Naive thymus-derived CD4-positive, alpha-beta T cell (primary cell): Measurements from ENCODE around the gene RAD23A. TPM values are rescaled to one million over a fixed set of nuclear protein-coding genes. Genes with fewer than 3 reads are reported as not detected.
"Not testable (repeated sequence)": the region's sequence is repeated elsewhere in the genome, so short reads cannot be mapped to it uniquely, and the experiment has no call there.

Source experiments
- ATAC-seq: fragments of 150-1000 bp; cut with Tn5 transposase; 2 replicates; pipeline ENCODE4 v1.10.0; 2021; ENCODE audit warnings: mild to moderate bottlenecking, moderate library complexity
- CTCF ChIA-PET: fragments of 350-600 bp; sonication (Branson Sonifier 250); formaldehyde crosslinking; loops from one replicate; lab custom pipeline; 2021; ENCODE audit warnings: antibody characterized with exemption; lab: Charles Lee
- POLR2A ChIA-PET: fragments of 350-600 bp; sonication (Branson Sonifier 250); formaldehyde crosslinking; loops from one replicate; lab custom pipeline; 2021; ENCODE audit warnings: antibody characterized with exemption, inconsistent platforms; lab: Charles Lee
- DNase-seq, 9 donors: peaks; one replicate each; pipeline versions ENCODE4 v3.0.0 to v3.0.0-alpha.2; 2020 to 2022; ENCODE audit warnings: mixed read lengths in 1 of 9
- H3K27ac ChIP-seq: one replicate; pipeline ENCODE4 v1.7.0; 2013; ENCODE audit warnings: mild to moderate bottlenecking, low read depth, low read length, moderate library complexity
- H3K27me3 ChIP-seq, 2 donors: one replicate each; pipeline ENCODE4 v1.7.0; 2013; ENCODE audit warnings: low read length in 2 of 2, mild to moderate bottlenecking in 2 of 2, moderate library complexity in 2 of 2; ENCODE audit not compliant: control insufficient read depth in 2 of 2, insufficient read depth in 2 of 2
- H3K36me3 ChIP-seq, 3 experiments: 1 replicate in 2 of 3; 2 replicates in 1 of 3; pipeline ENCODE4 v1.7.0; 2013; ENCODE audit warnings: low read length in 3 of 3, mild to moderate bottlenecking in 3 of 3, moderate library complexity in 1 of 3; ENCODE audit not compliant: insufficient read depth in 3 of 3, control insufficient read depth in 2 of 3
- H3K4me1 ChIP-seq, 2 donors: one replicate each; pipeline ENCODE4 v1.7.0; 2013; ENCODE audit warnings: low read length in 2 of 2, mild to moderate bottlenecking in 2 of 2, moderate library complexity in 1 of 2; ENCODE audit not compliant: control insufficient read depth in 2 of 2, insufficient read depth in 2 of 2
- H3K4me3 ChIP-seq: 2 replicates; pipeline ENCODE4 v1.7.0; 2013; ENCODE audit warnings: mild to moderate bottlenecking, low read length
- H3K9me3 ChIP-seq, 3 experiments: 1 replicate in 2 of 3; 2 replicates in 1 of 3; pipeline ENCODE4 v1.7.0; 2013; ENCODE audit warnings: low read length in 3 of 3; ENCODE audit not compliant: control insufficient read depth in 2 of 3
- H3K27ac Mint-ChIP-seq, 9 donors: one replicate each; pipeline ENCODE4 v1.8.0; 2020 to 2022; ENCODE audit warnings: mixed read lengths in 9 of 9, mild to moderate bottlenecking in 8 of 9, moderate library complexity in 5 of 9, inconsistent platforms in 2 of 9
- H3K27me3 Mint-ChIP-seq, 5 donors: one replicate each; pipeline ENCODE4 v1.8.0; 2021 to 2022; ENCODE audit warnings: mixed read lengths in 5 of 5, mild to moderate bottlenecking in 1 of 5
- H3K36me3 Mint-ChIP-seq, 5 donors: one replicate each; pipeline ENCODE4 v1.8.0; 2020 to 2022; ENCODE audit warnings: mixed read lengths in 5 of 5, mild to moderate bottlenecking in 3 of 5, inconsistent platforms in 1 of 5
- H3K4me1 Mint-ChIP-seq, 7 donors: one replicate each; pipeline ENCODE4 v1.8.0; 2020 to 2022; ENCODE audit warnings: mixed read lengths in 7 of 7, mild to moderate bottlenecking in 3 of 7, inconsistent platforms in 1 of 7
- H3K4me3 Mint-ChIP-seq, 10 donors: one replicate each; pipeline ENCODE4 v1.8.0; 2020 to 2022; ENCODE audit warnings: mild to moderate bottlenecking in 10 of 10, mixed read lengths in 10 of 10, moderate library complexity in 6 of 10, inconsistent platforms in 2 of 10
- H3K9me3 Mint-ChIP-seq, 11 donors: one replicate each; pipeline ENCODE4 v1.8.0; 2020 to 2022; ENCODE audit warnings: mixed read lengths in 11 of 11, mild to moderate bottlenecking in 4 of 11, inconsistent platforms in 1 of 11, moderate library complexity in 1 of 11
- intact Hi-C, 2 donors: fragments of 100-400 bp; cut with micrococcal nuclease; formaldehyde crosslinking; loops; one replicate each; pipeline ENCODE4 v1.15.1; 2023
- polyA plus RNA-seq, 2 donors: library from polyadenylated mRNA; unstranded; fragments of 300-500 nt; fragmentation: Illumina TruSeq; gene quantifications; one replicate each; pipeline ENCODE4 v1.2.3, GENCODE V29; 2021
- total RNA-seq, 6 experiments: library from RNA in 5 of 6; stranded (reverse) in 5 of 6; gene quantifications; 1 replicate in 5 of 6; 2 replicates in 1 of 6; pipeline ENCODE4 v1.2.3 and lab custom pipeline; 2021 to 2026

RAD23A gene
- total and polyA plus RNA-seq, 7 experiments from 2014 or later: 75.0 to 111 (median 90.5) TPM

DNA sequence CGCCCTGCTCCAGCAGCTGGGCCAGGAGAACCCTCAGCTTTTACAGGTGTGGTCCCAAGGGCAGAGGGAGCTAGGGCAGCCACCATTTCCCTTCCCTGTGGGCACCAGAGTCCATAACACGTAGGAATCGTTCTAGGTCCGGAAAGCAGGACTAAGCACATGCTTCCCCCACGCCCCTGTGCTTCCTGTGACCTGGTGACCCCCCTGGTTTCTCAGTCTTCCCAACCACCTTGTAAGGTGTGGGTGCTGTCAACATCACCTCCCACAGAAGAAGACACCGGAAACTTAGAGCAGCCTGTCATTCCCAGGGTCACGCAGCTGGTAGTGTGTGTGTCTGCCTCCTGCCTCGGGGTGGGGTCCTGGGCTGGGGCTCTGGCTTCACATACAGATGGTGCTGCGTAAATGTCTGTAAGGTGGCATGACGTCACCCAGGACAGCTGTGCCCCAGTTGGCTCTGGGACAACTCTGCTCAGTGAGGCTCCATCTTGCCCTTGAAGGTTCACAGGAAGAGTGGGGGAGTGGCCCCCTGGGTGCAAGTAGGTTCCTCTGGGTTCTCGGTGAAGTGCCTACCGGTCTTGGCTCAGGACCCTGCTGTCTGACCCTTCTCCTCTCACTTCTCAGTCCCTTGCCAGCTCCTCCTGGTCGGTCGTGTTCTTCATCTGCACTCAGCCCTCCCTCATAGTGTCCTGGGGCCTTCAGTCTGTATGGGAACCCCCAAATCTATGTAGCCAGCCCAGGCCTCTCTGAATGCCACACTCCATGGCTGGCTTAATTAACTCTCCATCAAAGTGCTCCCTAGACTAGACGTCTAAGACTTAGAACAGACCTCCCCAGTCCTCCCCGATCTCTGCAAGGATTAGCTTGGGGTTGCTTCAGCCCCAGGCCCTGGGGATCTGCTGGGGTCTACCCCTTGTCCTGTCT, 4.0 kb downstream of the RAD23A start:
- H3K27ac Mint-ChIP-seq: peak overlapping the region in 4 of 9 donors; percentile 13 to 51 (median 36)
- DNase-seq: no peak
- Histone ChIP-seq H3K4me3 (no peak overlapping the region), H3K27ac (no peak overlapping the region), H3K36me3 (peaks cover 4 to 75% (median 30%) of the 10 kb centered on the region in 3 experiments), H3K4me1 (peaks cover 12 to 13% of the 10 kb centered on the region in 2 donors), H3K9me3 (no peaks in the 10 kb centered on the region), H3K27me3 (no peaks in the 10 kb centered on the region)
- intact Hi-C loops: no loop called here
- H3K4me3 Mint-ChIP-seq: peak overlapping the region in 1 of 10 donors; percentile 20
- ATAC-seq: no peak
- H3K4me1 Mint-ChIP-seq: peaks cover 19 to 49% (median 29%) of the 10 kb centered on the region in 7 donors
- peaks cover 4 to 32% (median 9%) of the 10 kb centered on the region in 5 donors for H3K36me3 Mint-ChIP-seq
- H3K27me3 Mint-ChIP-seq: peaks cover 0 to 3% (median 0%) of the 10 kb centered on the region in 5 donors
- peaks cover 0 to 4% (median 0%) of the 10 kb centered on the region in 11 donors for H3K9me3 Mint-ChIP-seq
- ChIA-PET CTCF (interaction anchor here (0.6 to 0.7 kb wide), 2 partner anchors 67 to 111 kb away, joined by 3 to 6 read pairs; no protein-coding TSS in a partner anchor), POLR2A (interaction anchor here (0.6 to 1.5 kb wide), 5 partner anchors 17 to 984 kb away, joined by 3 to 7 read pairs (median 3); partner anchors contain the start of gene FARSA)

DNA sequence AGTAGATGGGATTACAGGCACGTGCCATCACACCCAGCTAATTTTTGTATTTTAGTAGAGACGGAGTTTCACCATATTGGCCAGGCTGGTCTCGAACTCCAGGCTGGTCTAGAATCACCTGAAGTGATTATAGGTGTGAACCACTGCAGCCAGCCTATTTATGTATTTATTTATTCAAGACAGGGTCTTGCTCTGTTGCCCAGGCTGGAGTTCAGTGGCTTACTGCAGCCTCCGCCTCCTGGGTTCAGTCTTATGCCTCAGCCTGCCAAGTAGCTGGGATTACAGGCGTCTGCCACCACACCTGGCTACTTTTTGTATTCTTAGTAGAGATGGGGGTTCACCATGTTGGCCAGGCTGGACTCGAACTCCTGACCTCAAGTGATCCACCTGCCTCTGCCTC, 6.4 kb downstream of the RAD23A start:
- ATAC-seq, H3K4me3 ChIP-seq, H3K27ac ChIP-seq, H3K27me3 Mint-ChIP-seq, H3K27me3 ChIP-seq, DNase-seq, H3K9me3 Mint-ChIP-seq, intact Hi-C loops, H3K9me3 ChIP-seq: not testable (repeated sequence)
- H3K36me3 ChIP-seq: peaks cover 4 to 73% (median 28%) of the 10 kb centered on the region in 3 experiments
- Mint-ChIP-seq H3K4me1 (peaks cover 20 to 47% (median 28%) of the 10 kb centered on the region in 7 donors), H3K36me3 (peaks cover 4 to 26% (median 9%) of the 10 kb centered on the region in 5 donors), H3K4me3 (peak overlapping the region in 1 of 10 donors; percentile 16), H3K27ac (peak overlapping the region in 1 of 9 donors; percentile 21)
- H3K4me1 ChIP-seq: peaks cover 0 to 11% of the 10 kb centered on the region in 2 donors
- ChIA-PET POLR2A (interaction anchor here (0.9 to 2.6 kb wide), 6 partner anchors 8 to 61 kb away, joined by 3 to 8 read pairs (median 4); partner anchors contain the start of genes CALR and GCDH), CTCF (interaction anchor here (1.3 kb wide), 1 partner anchor 67 kb away, joined by 4 read pairs; no protein-coding TSS in a partner anchor)

DNA sequence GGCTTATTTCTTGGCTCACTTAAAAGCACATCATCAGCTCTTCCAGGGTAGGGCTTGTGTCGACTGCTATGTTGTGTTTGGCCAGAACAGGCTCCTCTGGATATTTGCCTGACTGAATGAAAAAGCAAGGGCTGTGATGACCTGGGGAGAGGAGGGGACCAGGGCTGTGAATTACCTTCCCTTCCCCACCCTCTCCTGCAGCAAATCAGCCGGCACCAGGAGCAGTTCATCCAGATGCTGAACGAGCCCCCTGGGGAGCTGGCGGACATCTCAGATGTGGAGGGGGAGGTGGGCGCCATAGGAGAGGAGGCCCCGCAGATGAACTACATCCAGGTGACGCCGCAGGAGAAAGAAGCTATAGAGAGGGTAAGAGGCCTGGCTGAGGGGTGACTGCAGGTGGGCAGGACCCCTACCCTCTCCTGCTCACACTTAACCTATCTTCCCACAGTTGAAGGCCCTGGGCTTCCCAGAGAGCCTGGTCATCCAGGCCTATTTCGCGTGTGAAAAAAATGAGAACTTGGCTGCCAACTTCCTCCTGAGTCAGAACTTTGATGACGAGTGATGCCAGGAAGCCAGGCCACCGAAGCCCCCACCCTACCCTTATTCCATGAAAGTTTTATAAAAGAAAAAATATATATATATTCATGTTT, 7.0 kb downstream of the RAD23A start:
- H3K4me1 Mint-ChIP-seq: peaks cover 19 to 48% (median 27%) of the 10 kb centered on the region in 7 donors
- ChIA-PET POLR2A (interaction anchor here (0.9 to 2.6 kb wide), 6 partner anchors 8 to 62 kb away, joined by 3 to 8 read pairs (median 4); partner anchors contain the start of genes CALR and GCDH), CTCF (interaction anchor here (0.5 to 1.9 kb wide), 5 partner anchors 13 to 67 kb away, joined by 3 to 12 read pairs (median 4); no protein-coding TSS in a partner anchor)
- Histone ChIP-seq H3K27me3 (no peaks in the 10 kb centered on the region), H3K4me1 (peaks cover 0 to 11% of the 10 kb centered on the region in 2 donors), H3K4me3 (no peak overlapping the region), H3K36me3 (peaks cover 4 to 69% (median 28%) of the 10 kb centered on the region in 3 experiments), H3K9me3 (no peaks in the 10 kb centered on the region), H3K27ac (no peak overlapping the region)
- no peaks in the 10 kb centered on the region for H3K27me3 Mint-ChIP-seq
- ATAC-seq (no peak), DNase-seq (no peak)
- no peak overlapping the region for H3K4me3 Mint-ChIP-seq
- peaks cover 4 to 25% (median 7%) of the 10 kb centered on the region in 5 donors for H3K36me3 Mint-ChIP-seq
- intact Hi-C loops: no loop called here
- peak overlapping the region in 1 of 9 donors; percentile 4 for H3K27ac Mint-ChIP-seq
- H3K9me3 Mint-ChIP-seq: no peaks in the 10 kb centered on the region

DNA sequence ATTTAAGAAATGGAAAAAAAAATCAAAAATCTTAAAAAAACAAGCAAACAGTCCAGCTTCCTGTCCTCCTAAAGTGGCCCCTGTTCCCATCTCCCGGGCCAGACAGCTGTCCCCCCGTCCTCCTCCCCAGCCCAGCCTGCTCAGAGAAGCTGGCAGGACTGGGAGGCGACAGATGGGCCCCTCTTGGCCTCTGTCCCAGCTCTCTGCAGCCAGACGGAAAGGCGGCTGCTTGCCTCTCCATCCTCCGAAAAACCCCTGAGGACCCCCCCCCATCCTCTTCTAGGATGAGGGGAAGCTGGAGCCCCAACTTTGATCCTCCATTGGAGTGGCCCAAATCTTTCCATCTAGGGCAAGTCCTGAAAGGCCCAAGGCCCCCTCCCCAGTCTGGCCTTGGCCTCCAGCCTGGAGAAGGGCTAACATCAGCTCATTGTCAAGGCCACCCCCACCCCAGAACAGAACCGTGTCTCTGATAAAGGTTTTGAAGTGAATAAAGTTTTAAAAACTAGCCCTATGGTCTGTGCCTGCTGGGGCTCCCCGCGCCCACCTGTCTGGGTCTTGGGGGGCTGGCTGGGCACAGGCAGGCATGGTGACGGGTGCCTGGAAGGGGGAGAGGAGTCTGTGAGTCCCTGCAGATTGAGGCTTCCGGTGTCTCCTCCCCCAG, 7.6 kb downstream of the RAD23A start:
- no peak overlapping the region for H3K27ac ChIP-seq
- ATAC-seq (no peak), DNase-seq (no peak)
- peaks cover 19 to 44% (median 25%) of the 10 kb centered on the region in 7 donors for H3K4me1 Mint-ChIP-seq
- no peak overlapping the region for H3K4me3 ChIP-seq
- H3K4me3 Mint-ChIP-seq: peak overlapping the region in 1 of 10 donors; percentile 21
- POLR2A ChIA-PET: interaction anchor here (1.2 to 2.6 kb wide), 4 partner anchors 12 to 63 kb away, joined by 3 to 8 read pairs (median 4); partner anchors contain the start of genes CALR and GCDH
- H3K9me3 Mint-ChIP-seq: no peaks in the 10 kb centered on the region
- H3K27ac Mint-ChIP-seq: peak overlapping the region in 1 of 9 donors; percentile 52
- no peaks in the 10 kb centered on the region for H3K27me3 Mint-ChIP-seq
- intact Hi-C loops: no loop called here
- peaks cover 0 to 11% of the 10 kb centered on the region in 2 donors for H3K4me1 ChIP-seq
- CTCF ChIA-PET: interaction anchor here (0.5 to 1.9 kb wide), 5 partner anchors 12 to 68 kb away, joined by 3 to 12 read pairs (median 4); no protein-coding TSS in a partner anchor
- H3K9me3 ChIP-seq: no peaks in the 10 kb centered on the region
- H3K36me3 Mint-ChIP-seq: peaks cover 4 to 21% (median 5%) of the 10 kb centered on the region in 5 donors
- no peaks in the 10 kb centered on the region for H3K27me3 ChIP-seq
- H3K36me3 ChIP-seq: peaks cover 4 to 62% (median 22%) of the 10 kb centered on the region in 3 experiments

DNA sequence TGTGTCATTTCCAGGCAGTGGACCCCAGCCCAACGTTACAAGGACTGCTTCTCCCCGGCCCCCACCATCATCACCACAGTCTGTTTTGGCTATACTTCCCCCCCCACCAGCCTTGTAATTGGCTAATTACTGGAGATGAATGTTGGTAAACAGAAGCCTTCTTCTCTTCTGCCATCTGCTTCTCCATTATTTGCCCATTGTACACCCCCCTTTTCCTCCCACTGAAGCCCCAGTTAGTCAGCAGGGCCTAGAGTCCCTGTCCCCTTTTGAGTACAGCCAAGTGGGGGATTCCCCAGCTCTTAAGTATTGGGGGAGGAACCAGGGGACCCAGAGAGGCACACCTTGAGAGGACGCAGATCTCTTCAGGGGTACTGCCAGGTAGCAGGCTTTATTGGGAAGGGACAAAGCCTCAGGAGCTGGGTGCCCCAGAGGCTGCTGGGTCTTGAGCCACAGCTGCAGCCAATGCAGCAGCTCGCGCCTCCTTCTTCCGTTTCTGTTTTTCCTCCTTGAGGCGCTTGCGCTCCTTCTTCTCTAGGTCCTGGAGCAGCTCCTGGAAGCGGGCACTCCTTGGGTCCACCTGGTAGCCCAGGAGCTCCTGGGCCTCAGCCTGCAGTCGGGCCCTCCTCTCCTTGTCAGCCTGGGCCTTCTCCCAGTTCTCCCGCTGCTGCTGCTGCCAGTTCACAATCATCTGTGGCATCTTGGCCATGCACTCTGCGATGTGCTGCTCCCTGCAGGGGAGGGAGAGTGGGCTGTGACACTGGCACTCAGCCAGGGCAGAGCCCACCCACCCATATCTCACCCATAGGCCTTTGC, 8.3 kb downstream of the RAD23A start:
- Histone ChIP-seq H3K27ac (no peak overlapping the region), H3K9me3 (no peaks in the 10 kb centered on the region), H3K4me3 (no peak overlapping the region), H3K36me3 (peaks cover 4 to 55% (median 14%) of the 10 kb centered on the region in 3 experiments), H3K4me1 (peaks cover 0 to 11% of the 10 kb centered on the region in 2 donors), H3K27me3 (no peaks in the 10 kb centered on the region)
- intact Hi-C loops: no loop called here
- POLR2A ChIA-PET: interaction anchor here (0.9 to 2.6 kb wide), 4 partner anchors 15 to 73 kb away, joined by 3 to 8 read pairs (median 4); partner anchors contain the start of genes CALR and DNASE2
- DNase-seq: no peak
- CTCF ChIA-PET: interaction anchor here (0.6 to 1.9 kb wide), 4 partner anchors 11 to 313 kb away, joined by 3 to 12 read pairs (median 4); no protein-coding TSS in a partner anchor
- Mint-ChIP-seq H3K9me3 (no peaks in the 10 kb centered on the region), H3K27me3 (no peaks in the 10 kb centered on the region), H3K36me3 (peaks cover 4 to 21% (median 5%) of the 10 kb centered on the region in 5 donors), H3K27ac (peak overlapping the region in 8 of 9 donors; percentile 9 to 81 (median 48)), H3K4me1 (peaks cover 19 to 43% (median 25%) of the 10 kb centered on the region in 7 donors), H3K4me3 (peak overlapping the region in 5 of 10 donors; percentile 14 to 89 (median 32))
- no peak for ATAC-seq
